ENCODE measurements around the gene DDX52. TPM values are rescaled to one million over a fixed set of nuclear protein-coding genes. Genes with fewer than 3 reads are reported as not detected.

DDX52 gene
- polyA plus RNA-seq, 1 donor = 16.9 TPM

- DNase-seq (ENCODE audit: low read depth) = no peak
These were observed 58.2 kb downstream of the DDX52 start for GRCh38 chr17:37585066-37585465.

GRCh38 chr17:37576281-37576680 is 67.0 kb downstream of the DDX52 start:
- DNase-seq (ENCODE audit: low read depth) = no peak

GRCh38 chr17:37574427-37574826 is 68.8 kb downstream of the DDX52 start:
- no peak for DNase-seq (ENCODE audit: low read depth)

GRCh38 chr17:37571674-37572073 is 71.6 kb downstream of the DDX52 start:
- DNase-seq (ENCODE audit: low read depth) = no peak

GRCh38 chr17:37570527-37571093 is 72.6 kb downstream of the DDX52 start:
- no peak for DNase-seq (ENCODE audit: low read depth)

- DNase-seq (ENCODE audit: low read depth) = no peak
These were observed 74.7 kb downstream of the DDX52 start for GRCh38 chr17:37568350-37569053.

GRCh38 chr17:37567538-37567937 is 75.7 kb downstream of the DDX52 start:
- DNase-seq (ENCODE audit: low read depth) = no peak

GRCh38 chr17:37567137-37567536 is 76.1 kb downstream of the DDX52 start:
- no peak for DNase-seq (ENCODE audit: low read depth)

GRCh38 chr17:37564252-37564651 is 79.0 kb downstream of the DDX52 start:
- DNase-seq (ENCODE audit: low read depth) = no peak

GRCh38 chr17:37562016-37562745 is 81.1 kb downstream of the DDX52 start:
- DNase-seq (ENCODE audit: low read depth) = no peak

Other genes starting within 250 kb of the DDX52 start
- 23.8 TPM for gene ACACA, start 236.6 kb downstream of the DDX52 start, polyA plus RNA-seq (ENCODE audit: insufficient read length)
- 23.2 TPM for gene TADA2A, start 236.6 kb downstream of the DDX52 start, polyA plus RNA-seq (ENCODE audit: insufficient read length)
- 10.8 TPM for gene DUSP14, start 153.6 kb downstream of the DDX52 start, polyA plus RNA-seq (ENCODE audit: insufficient read length)
- gene SYNRG, start 34.0 kb downstream of the DDX52 start, polyA plus RNA-seq (ENCODE audit: insufficient read length) = 27.8 TPM
- gene HNF1B, start 101.6 kb upstream of the DDX52 start, polyA plus RNA-seq (ENCODE audit: insufficient read length) = not detected